NCI-H2227 (cell line): Measurements from ENCODE around the gene DGKI.
"Not testable (repeated sequence)": the region's sequence is repeated elsewhere in the genome, so short reads cannot be mapped to it uniquely, and the experiment has no call there.

Source experiments
- DNase-seq: peaks from one replicate; lab custom pipeline; 2025; ENCODE audit not compliant: unreplicated experiment; lab: John Stamatoyannopoulos, UW

The DGKI gene

DNA sequence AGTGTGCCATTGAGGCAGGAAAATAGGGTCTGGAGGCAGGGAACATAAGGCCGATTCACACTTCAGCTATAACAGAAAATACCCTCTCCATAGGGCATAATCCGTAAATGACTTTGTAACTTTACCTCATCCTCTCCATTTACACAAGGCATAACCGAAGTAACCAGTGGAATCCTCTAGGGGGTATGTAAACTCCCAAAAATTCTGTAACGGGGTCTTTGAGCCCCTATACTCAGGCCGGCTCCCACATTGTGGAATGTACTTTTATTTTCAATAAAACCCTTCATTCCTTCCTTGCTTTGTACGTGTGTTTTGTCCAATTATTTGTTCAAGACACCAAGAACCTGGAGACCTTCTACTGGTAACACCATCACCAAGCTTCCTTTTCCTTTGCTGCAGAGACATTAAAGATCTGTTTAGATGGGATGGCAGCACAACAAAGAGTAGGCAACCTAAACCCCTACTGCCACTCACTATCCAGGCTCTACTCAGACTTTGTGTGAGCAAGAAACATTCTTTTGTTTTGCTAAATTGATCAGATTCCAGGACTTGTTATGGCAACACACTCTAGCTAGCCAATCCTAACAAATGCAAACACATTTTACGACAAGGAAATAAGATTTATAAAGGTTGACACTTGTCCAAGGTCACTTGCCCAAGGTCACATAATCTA is 99.3 kb downstream of the DGKI start:
- no peak for DNase-seq

DNA sequence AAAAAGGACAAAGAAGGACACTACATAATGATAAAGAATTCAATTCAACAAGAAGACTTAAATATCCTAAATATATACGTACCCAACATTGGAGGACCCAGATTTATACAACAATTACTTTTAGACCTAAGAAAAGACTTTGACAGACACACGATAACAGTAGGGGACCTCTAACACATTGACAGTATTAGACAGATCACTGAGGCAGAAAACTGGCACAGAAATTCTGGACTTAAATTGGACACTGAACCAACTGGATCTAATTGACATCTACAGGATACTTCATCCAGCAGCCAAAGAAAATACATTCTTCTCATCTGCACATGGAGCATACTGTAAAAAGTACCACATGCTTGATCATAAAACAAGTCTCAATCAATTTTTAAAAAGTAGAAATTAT is 103.8 kb downstream of the DGKI start:
- DNase-seq: no peak

DNA sequence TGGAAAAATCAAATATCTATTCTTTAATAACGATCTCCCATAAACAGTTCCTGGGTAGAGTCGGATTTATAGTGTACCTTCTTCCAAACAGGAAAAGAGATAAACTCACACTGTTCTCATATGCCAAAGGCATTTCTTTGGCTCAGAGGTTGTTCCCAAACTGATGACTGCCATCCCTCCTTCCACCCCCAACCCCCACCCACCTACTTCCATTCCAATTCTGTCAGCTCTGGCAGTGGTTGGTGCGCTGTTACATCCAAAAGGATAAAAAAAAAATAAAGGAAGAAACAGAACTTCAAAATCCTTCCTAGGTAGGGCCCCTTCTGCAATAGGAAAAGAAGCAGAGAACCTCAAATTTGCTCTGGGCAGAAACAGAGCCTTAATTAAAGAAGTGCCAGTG is 104.7 kb downstream of the DGKI start:
- no peak for DNase-seq

DNA sequence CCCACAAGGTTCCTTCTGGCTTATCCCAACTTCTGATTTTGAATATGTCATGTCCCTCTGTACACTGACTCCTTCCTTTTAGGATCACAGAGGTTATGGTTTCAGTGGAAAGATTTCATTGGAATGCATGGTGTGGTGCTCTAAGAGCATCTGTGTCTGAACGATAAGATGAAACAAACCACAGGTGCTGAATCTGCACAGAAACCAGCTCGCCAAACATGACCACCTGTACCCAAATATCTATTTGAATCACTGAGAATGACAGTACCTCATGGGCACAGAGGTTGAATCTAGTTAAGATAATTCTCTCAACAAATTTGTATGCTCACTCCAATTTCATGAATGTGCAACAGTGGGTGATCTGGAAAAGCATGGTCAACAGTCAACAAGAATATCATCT is 105.3 kb downstream of the DGKI start:
- DNase-seq: no peak

DNA sequence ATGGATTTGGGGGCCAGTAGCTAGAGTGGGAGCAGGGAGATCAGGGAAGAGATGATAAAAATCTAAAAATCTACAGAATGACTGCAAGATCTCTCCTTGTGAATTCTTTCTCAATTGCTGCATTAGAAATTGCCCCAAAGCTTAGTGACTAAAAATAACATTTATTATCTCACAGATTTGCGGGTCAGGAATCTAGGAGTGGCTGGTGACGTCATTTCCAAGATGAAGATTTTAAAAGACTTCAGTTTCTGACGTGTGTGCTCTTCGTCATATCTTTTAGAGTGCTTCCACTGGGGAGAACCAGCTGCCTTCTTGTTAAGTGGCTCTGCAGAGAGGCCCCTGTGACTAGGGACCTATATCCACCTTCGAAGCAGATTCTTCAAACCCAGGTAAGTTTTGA is 112.6 kb downstream of the DGKI start:
- DNase-seq: no peak

DNA sequence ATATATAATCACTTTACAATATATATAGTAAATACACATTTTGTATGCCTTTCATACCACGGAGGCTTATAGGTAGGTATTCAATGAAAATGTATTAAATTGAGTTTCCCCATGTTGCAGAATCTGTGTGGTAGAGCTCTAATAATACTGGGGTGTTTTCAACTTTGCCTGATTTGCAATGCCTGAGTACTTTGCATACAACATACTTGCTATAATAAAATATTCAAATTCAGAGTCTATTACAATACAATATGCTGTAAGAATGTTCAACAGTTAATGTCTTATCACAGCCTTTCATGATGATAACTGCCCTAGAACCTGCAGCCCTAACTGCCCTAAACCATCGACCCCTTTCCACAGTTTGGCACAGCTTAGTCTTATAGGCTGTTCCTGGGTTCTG is 114.6 kb downstream of the DGKI start:
- DNase-seq: no peak

DNA sequence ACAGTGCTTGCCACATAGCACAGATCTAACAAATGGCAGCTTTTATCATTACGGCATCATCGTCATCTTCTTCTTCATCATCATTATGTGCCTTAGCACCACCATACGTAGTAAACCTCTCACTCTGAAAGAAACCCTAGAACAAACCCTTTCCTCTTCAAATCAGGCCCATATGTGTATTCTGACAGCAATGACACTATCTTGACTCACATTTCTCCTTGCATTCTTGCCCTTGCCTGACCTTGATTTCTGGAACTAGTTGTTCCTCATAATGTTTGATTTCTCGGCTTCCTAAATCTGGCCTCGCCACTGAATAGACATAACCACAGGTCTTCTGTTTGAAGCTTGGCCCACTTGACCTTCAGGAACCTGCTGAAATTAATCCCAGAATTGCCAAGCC is 115.3 kb downstream of the DGKI start:
- DNase-seq: no peak

DNA sequence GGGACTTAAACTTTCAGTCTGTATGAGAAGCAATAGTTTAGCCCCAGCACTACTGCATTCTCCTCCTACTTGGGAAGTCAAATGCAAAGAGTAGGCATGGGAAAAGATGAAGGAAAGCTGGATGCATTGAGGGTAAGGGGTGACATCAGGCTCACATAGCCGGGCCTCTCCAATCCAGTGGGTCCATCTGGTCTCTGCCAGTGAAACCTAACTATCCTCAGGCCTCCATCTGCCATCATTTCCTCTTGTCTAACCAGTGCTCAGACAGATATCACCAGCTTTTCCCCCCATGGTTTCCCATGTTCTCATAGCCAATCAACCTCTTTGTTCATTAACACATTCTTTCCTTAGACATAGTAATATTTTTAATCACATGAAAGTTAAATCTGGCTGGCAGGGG is 118.3 kb downstream of the DGKI start:
- DNase-seq: no peak

DNA sequence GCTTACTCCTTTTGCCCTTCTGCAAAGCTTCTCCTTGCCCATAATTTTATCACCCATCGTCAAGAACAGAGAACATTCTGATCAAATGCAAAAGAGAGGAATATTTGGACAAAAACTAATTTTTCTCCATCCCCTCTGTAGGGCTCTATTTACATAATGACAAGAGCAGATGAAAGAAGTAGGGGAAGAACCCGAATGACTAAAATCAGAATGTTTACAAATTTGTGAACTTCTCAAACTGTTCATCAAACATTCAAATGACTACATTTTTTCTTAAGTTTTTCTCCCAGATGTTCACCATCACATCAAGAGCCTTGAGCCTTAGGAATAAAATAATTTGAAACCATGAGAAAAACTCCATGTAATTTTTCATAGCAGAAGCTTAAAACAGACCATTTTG is 119.4 kb downstream of the DGKI start:
- DNase-seq: no peak

DNA sequence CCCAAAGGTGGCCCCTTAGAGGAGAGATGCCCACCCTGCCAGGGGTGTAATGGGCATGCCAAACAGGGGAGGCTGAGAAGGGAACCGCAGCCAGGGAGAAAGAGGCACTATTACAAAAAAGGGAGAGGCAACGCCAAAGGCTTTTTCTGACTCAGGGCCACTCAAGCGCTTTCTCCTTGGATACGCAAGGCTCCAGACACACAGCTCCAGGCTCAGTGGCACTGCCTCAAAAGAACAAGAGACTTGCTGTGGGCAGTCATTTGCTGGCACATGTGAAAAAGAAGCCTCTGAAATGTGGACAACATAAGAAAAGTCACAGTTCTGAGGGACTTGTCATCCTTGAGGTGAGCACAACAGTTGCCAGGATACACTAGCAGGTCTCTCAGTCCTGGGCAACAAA is 128.4 kb downstream of the DGKI start:
- DNase-seq: no peak

DNA sequence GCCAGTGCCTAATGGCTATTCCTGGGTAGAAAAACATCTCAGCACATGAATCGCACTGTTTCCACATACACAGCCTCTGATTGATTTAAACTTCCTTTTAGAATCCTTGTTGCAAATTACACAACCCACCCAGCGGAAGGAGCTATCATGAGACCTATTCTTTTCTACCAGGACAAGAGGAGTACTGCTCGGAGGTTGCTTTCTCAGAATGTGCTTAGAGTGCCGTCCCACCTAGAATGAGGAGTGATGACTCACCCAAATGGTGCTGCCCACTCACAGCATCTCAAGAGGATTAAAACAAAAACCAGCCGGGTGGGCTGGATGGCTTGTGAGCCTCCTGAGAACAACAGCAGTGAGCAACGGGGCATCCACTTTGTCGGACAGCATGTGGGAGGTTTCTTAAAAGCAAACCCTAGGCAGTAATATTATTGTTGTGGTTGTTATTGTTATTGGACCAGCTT is 128.9 kb downstream of the DGKI start:
- peak; percentile 60 for DNase-seq

DNA sequence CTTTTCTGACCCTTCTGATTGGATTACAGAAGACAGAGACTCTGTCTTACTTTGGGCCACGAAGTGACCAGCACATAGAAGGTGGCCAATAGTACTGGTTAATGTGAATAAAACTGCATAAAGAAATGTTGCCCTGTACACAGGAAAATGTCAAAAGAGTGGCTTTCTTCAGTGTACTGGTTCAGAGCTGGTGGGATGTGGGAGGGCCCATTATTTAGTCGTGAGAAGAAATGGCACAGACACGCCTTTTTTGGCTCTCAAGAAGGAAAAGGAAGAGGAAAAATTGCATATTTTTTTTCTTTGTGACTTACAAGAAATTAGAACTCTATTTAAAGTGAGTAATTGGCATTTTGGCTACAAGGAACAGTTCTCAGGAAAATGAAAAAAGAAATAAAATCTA is 129.7 kb downstream of the DGKI start:
- DNase-seq: no peak

DNA sequence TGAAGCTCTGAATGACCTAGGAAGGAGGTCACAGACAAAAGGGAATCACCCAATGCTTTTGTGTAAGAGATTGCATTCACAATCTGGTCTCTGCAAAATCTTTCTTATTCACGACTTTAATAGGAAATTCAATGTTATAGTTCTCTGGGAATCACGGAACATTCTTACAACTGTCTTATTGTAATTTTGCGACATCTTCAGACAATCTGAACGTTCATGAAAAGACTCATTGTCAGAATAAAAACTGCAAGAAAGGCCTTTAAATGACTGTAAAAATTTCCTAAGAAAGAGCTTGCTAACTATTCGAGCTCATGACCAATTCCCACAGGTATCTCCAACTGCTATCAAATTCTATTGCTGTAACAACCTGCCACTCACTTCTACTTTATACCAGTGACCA is 130.7 kb downstream of the DGKI start:
- DNase-seq: no peak

DNA sequence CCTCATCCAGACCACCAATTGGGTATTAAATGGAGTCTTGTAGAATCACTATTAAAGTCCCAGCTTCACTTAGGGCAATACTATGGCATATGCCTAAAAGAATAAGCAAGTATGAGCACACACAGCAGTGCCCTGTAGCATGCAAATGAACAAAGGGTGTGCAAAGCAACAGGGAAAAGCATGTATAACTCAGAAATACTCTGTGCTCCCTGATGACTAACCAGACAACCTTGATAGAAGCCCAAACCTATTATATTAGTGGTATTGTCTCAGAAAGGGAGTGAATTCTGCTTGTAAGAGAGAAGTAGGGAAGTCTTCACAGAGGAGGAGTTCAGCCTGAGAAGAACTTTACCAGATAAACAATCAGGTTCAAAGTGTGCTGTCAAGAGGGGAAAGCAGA is 131.2 kb downstream of the DGKI start:
- DNase-seq: no peak

DNA sequence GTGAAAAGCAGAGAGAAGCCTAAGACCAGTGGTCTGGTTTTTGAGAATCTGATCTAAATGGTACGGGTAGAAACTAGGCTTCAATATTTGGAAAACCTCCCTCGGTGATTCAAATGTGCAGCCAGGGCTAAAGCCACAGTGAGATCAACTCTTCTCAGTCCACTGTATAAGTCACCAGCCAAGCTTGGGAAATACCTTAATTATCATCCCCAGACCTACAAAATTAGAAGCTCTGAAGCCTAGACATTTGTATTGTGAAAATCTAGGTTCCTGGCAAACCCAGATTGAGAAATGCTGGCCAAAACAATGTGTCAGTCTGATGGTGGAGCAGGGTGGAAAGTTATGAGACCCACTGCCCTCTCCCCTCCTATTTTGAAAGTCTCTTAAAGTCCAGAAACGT is 131.7 kb downstream of the DGKI start:
- no peak for DNase-seq

DNA sequence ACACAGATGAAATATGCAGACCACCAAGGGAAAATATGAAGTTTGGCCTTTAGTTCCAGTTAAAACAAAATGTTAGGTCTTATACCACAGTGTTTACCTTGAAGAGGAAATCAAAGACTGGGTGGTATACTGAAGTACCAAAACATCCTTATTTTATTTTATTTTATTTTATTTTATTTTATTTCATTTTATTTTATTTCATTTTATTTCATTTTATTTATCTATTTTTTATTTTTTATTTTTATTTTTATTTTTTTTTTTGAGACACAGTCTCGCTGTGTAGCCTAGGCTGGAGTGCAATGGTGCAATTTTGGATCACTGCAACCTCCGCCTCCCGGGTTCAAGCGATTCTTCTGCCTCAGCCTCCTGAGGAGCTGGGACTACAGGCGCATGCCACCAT is 140.4 kb downstream of the DGKI start:
- not testable (repeated sequence) for DNase-seq

DNA sequence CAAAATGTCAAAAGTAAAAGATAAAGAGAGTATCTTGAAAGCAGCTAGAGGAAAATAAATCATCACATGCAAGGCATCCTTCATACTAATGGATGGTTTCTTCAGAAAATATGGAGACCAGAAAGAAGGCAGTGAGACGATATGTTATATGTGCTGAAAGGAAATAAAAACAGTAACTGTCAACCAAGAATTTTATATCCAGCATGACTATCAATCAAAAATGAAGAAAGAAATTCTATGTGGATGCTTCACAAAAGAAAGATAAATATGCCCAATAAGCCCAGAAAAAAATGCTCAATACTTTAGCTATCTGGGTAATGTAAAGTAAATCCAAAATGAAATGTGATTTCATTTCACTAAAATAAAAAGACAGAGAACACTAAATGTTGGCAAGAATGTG is 142.1 kb downstream of the DGKI start:
- no peak for DNase-seq

DNA sequence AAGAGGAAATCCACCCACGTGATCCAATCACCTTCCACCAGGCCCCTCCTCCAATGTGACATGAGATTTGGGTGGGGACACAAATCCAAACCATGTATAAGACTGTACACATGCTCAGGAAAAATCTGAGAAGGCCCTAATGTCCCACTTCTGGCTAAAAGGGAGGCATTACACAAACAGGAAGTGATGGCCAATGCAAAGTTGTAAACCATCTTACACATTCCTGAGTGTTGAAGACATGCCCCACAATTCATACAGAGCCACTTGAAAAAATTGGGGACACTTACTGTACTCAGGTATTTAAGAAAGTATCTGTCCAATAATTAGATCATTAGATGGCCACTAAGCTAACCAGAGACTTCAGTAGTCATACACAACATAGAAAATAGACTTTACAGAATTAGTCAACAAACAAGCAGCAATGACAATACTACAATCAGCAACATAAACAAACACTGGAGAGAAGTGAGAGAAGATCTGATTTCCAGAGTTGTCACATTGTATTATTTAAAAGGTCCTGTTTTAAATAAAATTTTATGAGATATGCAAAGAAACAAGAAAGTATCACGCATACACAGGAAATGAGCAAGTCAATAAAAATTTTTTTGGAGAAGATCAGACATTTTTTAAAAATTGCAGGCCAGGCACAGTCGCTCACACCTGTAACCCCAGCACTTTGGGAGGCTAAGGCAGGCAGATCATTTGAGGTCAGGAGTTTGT is 143.3 kb downstream of the DGKI start:
- DNase-seq: no peak

DNA sequence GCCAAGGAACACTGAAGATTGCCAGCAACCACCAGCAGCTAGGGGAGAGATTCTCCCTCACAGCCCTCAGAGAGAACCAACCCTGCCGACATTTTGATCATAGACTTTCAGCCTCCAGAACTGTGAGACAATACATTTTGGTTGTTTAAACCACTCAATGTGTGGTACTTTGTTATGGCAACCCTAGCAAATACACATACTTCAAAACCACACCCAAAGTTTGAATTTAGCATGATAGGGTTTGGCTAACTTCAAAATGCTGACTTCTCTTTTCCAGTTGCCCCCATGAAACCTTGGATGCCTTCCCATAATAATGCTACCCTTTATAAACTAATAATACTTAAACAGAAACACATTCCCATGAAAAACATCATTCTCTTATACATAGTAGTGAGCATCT is 149.8 kb downstream of the DGKI start:
- DNase-seq: no peak

DNA sequence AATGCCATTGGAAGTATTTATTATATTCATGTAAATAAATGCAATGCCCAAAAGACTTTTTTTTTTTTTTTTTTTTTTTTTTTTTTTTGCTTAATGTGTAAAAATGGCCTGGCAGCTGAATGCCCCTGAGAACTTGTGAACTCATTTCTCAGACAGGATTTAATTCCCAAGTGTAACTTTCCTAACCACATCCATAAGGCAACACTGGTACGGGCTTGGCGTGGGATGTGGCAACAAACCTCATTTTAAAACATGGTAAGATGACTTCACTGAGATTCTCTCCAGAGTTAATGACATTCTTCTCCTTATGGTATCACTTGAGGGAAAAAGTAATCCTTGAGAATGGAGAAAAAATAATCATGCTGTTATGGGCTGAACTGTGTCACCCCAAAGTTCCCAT is 150.4 kb downstream of the DGKI start:
- DNase-seq: no peak

DNA sequence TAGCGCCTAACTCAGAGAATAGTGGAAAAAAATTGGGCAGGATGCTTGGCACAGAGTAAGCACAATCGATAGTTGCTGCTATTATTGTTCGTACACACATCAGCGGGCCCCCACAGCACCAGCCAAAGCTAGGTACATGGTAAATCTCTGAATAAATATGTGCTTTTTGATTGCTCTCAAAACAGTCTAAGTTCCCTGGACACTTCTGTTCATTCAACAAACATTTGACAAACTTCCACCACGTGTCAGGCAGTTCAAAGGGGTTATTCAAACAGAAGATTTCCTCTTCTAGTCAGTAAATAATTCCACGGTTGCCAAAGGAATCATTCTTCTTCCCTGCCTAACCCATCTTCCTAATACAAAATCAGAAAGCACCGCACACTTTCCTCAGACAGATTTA is 150.8 kb downstream of the DGKI start:
- DNase-seq: no peak

DNA sequence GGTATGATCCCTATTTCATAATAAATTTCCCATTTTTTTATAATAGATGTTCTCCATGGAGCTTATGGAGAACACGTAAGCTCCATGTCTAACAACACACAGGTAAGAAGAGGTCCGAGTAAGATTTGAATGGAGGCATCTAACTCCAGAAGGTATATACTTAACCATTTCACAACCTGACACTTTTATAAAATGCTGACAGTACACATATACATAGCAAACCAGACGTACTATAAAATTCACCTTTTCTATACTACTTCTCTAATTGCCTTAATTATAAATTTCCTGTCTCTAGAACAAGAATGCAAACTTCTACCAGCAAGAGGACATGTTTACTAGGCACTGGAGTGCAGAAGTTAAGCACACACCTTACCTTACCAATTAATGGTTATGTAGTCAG is 151.3 kb downstream of the DGKI start:
- DNase-seq: no peak

DNA sequence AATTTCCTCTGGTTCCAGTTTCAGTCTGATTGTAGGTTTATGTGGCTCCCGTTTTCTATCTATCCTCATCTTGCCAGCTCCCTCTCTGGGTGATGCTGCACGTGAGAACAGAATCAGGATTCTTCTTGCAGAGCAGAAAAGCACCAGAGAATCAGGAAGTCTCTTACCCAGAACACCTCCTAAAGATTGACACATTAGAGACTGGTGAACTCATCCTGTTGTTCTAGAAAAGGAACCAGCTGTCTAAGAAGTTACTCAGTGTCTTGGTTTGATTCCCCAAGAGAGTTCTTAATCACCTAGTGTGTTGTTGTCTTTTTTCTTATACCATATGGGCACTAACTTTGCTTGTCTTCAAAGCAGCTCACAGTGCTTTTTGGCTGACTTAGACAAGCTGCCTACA is 152.4 kb downstream of the DGKI start:
- no peak for DNase-seq
